Brain microvascular endothelial cell (primary cell): Measurements from ENCODE around the gene HK3.

Source experiments
- DNase-seq: peaks from one replicate; pipeline ENCODE4 v3.0.0-alpha.2; 2020
- H3K27ac ChIP-seq: fragments of 250-450 bp; sonication (Bioruptor Pico); 2 replicates; pipeline ENCODE4 v1.5.1; 2020; ENCODE audit warnings: mild to moderate bottlenecking, moderate library complexity
- H3K27me3 ChIP-seq: fragments of 250-450 bp; sonication (Bioruptor Pico); replicated peaks from 2 replicates; pipeline ENCODE4 v1.5.1; 2020; ENCODE audit warnings: mild to moderate bottlenecking
- H3K36me3 ChIP-seq: fragments of 250-450 bp; sonication (Bioruptor Pico); replicated peaks from 2 replicates; pipeline ENCODE4 v1.5.1; 2020; ENCODE audit warnings: mild to moderate bottlenecking
- H3K4me3 ChIP-seq: 2 replicates; pipeline ENCODE4 v1.5.1; 2011; ENCODE audit warnings: low read depth, mild to moderate bottlenecking, control low read depth, low read length, moderate library complexity
- CTCF ChIP-seq: IDR thresholded peaks from 2 replicates; pipeline ENCODE4 v1.5.1; 2011; ENCODE audit warnings: low read depth, mild to moderate bottlenecking, moderate library complexity, low read length, control low read depth, inconsistent platforms; ENCODE audit errors: missing control alignments
- in situ Hi-C: cut with HindIII; loops from 2 replicates; pipeline ENCODE4 v1.10.0; 2017; ENCODE audit warnings: low sequenced_read_pairs, low pct_ligation_motif_present

The HK3 gene

GRCh38 chr5:176894298-176894697, 4.8 kb downstream of the HK3 start:
- Histone ChIP-seq H3K27ac (no peak overlapping the region), H3K36me3 (no peaks in the 10 kb centered on the region), H3K27me3 (no peaks in the 10 kb centered on the region), H3K4me3 (no peak overlapping the region)
- in situ Hi-C loops: no loop called here
- no peak for DNase-seq
- no peak for TF ChIP-seq CTCF

DNA sequence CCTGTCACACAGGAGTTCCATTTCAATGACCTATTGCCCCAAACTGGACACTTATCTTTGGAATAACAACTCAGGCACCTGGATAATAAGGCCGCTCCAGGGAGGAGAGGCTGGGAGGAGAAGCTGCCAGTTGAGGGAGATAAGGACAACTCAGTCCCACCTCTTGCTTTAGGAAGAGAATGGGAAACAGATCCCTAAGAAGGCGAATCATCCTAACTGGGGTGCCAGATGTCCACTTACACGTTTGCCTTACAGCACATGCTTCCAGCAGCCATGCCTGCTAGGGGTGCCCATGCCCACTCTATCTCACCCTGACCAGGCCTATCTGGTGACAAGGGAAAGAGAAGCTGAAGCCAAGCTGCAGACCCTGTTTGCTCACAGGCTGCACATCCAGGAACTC, 6.5 kb downstream of the HK3 start:
- Histone ChIP-seq H3K36me3 (no peaks in the 10 kb centered on the region), H3K4me3 (no peak overlapping the region), H3K27me3 (no peaks in the 10 kb centered on the region), H3K27ac (no peak overlapping the region)
- no peak for TF ChIP-seq CTCF
- in situ Hi-C loops: no loop called here
- DNase-seq: no peak

DNA sequence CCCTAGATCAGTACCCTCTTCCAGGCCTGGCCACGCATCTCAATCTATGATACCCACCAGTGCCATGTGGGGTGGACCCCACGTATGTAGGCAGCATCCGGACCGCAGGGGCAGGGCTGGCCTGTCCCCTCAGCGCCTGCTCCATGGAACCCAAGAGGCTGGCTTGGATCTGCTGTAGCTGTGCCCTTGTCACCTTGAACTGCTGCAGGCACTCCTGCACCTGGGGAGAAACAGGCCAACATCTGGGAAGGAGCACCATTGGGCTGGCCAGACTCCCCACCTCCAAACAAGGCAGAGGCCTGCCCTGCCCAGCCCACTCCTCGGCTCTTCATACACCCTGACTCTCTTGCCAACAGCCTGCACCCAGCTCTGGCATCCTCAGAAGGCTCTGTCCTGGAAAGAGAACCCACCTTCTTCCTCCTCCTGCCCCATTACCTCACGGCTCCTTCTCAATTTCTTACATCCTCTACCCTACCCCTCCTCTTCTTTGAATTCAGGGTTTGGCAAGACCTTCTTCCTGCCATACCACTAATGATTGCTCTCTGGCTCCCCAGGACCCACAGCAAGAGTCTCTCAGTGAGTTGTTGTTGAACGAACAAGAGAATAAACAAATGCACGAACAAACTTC, 7.7 kb downstream of the HK3 start:
- in situ Hi-C loops: no loop called here
- Histone ChIP-seq H3K27ac (no peak overlapping the region), H3K36me3 (no peaks in the 10 kb centered on the region), H3K27me3 (no peaks in the 10 kb centered on the region), H3K4me3 (no peak overlapping the region)
- TF ChIP-seq CTCF: no peak
- no peak for DNase-seq

- TF ChIP-seq CTCF: no peak
- no peak overlapping the region for H3K4me3 ChIP-seq
- DNase-seq: no peak
- H3K36me3 ChIP-seq: no peaks in the 10 kb centered on the region
- in situ Hi-C loops: no loop called here
- no peak overlapping the region for H3K27ac ChIP-seq
- no peaks in the 10 kb centered on the region for H3K27me3 ChIP-seq
Measured at GRCh38 chr5:176890455-176891330, 8.5 kb downstream of the HK3 start.

DNA sequence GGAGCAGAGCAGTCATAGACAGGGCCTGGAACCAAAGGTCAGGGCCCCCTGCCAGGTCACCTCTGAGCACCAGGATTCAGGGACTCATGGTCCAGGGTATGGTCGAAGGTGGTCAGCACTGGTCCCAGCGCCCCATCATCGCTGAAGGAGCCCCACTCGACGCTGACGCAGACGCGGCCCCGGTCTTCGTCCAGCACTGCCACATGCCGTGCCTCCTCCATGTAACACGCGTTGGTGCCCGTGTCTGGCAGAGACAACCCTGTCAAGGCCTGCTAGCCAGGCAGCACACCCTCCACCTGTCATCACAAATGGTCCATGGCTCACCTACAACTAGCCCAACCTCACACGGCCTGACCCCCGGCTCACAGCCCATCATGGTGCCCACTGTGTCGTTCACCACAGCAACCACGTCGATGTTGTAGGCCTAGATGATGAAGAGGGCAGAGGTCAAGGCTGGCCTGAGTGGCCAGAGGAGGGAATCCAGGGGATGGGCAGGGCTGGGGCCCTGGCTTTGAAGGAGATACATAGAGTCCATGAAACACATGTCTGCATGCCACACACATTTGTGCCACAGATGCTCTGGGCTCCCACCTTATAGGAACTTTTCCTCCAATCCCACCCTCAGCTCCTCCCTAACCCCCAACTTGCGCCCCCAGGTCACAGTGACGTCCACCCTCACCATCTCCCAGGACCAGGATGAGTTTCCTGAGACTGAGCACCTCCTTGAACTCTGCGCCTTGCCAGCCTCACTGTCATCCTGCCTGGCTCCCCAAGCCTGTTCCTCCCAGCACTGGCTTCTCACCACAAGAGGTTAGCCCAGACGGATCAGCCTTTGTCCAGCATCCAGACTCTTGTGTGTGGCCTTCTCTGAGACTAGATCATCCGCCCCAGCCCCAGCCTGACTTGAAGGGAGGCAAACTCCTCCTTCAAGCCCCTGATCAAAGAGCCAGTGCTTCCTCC, 9.5 kb downstream of the HK3 start:
- in situ Hi-C loops: no loop called here

More for the DNA sequence above, 9.5 kb downstream of the HK3 start:
- no peak for TF ChIP-seq CTCF
- no peak for DNase-seq
- Histone ChIP-seq H3K27ac (no peak overlapping the region), H3K27me3 (no peaks in the 10 kb centered on the region), H3K4me3 (no peak overlapping the region), H3K36me3 (no peaks in the 10 kb centered on the region)
